Endodermal cell (in vitro differentiated cells): ENCODE data around the gene NUDT5. TPM values are rescaled to one million over a fixed set of nuclear protein-coding genes. Genes with fewer than 3 reads are reported as not detected.

Source experiments
- DNase-seq: peaks from one replicate; pipeline ENCODE4 v3.0.0-alpha.2; 2017
- H3K27ac ChIP-seq: 2 replicates; pipeline ENCODE4 v1.5.1; 2013; ENCODE audit warnings: mild to moderate bottlenecking, low read depth, low read length, moderate library complexity
- H3K27me3 ChIP-seq: 2 replicates; pipeline ENCODE4 v1.6.1; 2013; ENCODE audit warnings: mild to moderate bottlenecking, low read length, moderate library complexity; ENCODE audit not compliant: insufficient read depth, control insufficient read depth, poor library complexity, severe bottlenecking
- H3K36me3 ChIP-seq: 2 replicates; pipeline ENCODE4 v1.7.0; 2013; ENCODE audit warnings: mild to moderate bottlenecking, low read length, moderate library complexity; ENCODE audit not compliant: control insufficient read depth, insufficient read depth
- H3K4me1 ChIP-seq: one replicate; pipeline ENCODE4 v1.7.0; 2013; ENCODE audit warnings: low read length; ENCODE audit not compliant: control insufficient read depth, insufficient read depth
- H3K4me3 ChIP-seq: 2 replicates; pipeline ENCODE4 v1.5.1; 2013; ENCODE audit warnings: mild to moderate bottlenecking, low read length, moderate library complexity
- H3K9ac ChIP-seq: 2 replicates; pipeline ENCODE4 v1.6.1; 2013; ENCODE audit warnings: mild to moderate bottlenecking, low read length, moderate library complexity; ENCODE audit not compliant: poor library complexity, severe bottlenecking; ENCODE audit errors: extremely low read depth
- H3K9me3 ChIP-seq: 2 replicates; pipeline ENCODE4 v1.6.1; 2013; ENCODE audit warnings: mild to moderate bottlenecking, low read length, moderate library complexity; ENCODE audit not compliant: control insufficient read depth
- H3K27ac Mint-ChIP-seq: 2 replicates; pipeline ENCODE4 v1.8.0; 2020; ENCODE audit warnings: mixed read lengths
- H3K27me3 Mint-ChIP-seq: 2 replicates; pipeline ENCODE4 v1.8.0; 2021; ENCODE audit warnings: mild to moderate bottlenecking, mixed read lengths; ENCODE audit not compliant: insufficient read depth
- H3K36me3 Mint-ChIP-seq: 2 replicates; pipeline ENCODE4 v1.8.0; 2020; ENCODE audit warnings: low read depth, mixed read lengths
- H3K4me1 Mint-ChIP-seq: 2 replicates; pipeline ENCODE4 v1.8.0; 2020; ENCODE audit warnings: mixed read lengths
- H3K4me3 Mint-ChIP-seq: 2 replicates; pipeline ENCODE4 v1.8.0; 2020; ENCODE audit warnings: mild to moderate bottlenecking, moderate library complexity, mixed read lengths
- H3K9me3 Mint-ChIP-seq: 2 replicates; pipeline ENCODE4 v1.8.0; 2020; ENCODE audit warnings: mild to moderate bottlenecking, mixed read lengths
- CTCF ChIP-seq: fragments of 200-600 bp; sonication (generic); conservative IDR thresholded peaks from 2 replicates; pipeline ENCODE4 v1.5.0; 2021; ENCODE audit warnings: antibody characterized with exemption, mild to moderate bottlenecking
- WGBS, 2 experiments: methylation state at CpG; one replicate each; pipeline versions ENCODE4 v1.1.5 to v1.1.7; 2013; ENCODE audit warnings: missing lambda C conversion rate in 2 of 2, mixed read lengths in 1 of 2; ENCODE audit not compliant: insufficient coverage in 1 of 2, insufficient read length in 1 of 2; 5-methylcytosine and 5-hydroxymethylcytosine counted together
- total RNA-seq, 2 donors: library from RNA; stranded (reverse); fragmentation: NEBNext Ultra II Directional in 1 of 2; extraction: Animal tissue kit (Norgen Biotek cat#: 25700) in 1 of 2; gene quantifications; 2 replicates in 1 of 2; 3 replicates in 1 of 2; pipeline ENCODE4 v1.2.1, GENCODE V29; 2021

The NUDT5 gene
- total RNA-seq, 2 donors from 2014 or later = 88.7 to 93.9 TPM

GRCh38 chr10:12165036-12165435, 30.7 kb downstream of the NUDT5 start:
- no peak overlapping the region for H3K27ac ChIP-seq
- H3K27me3 Mint-ChIP-seq = no peaks in the 10 kb centered on the region
- no peaks in the 10 kb centered on the region for H3K4me1 ChIP-seq
- no peaks in the 10 kb centered on the region for H3K9me3 Mint-ChIP-seq
- peaks cover 61% of the 10 kb centered on the region for H3K36me3 Mint-ChIP-seq
- H3K27me3 ChIP-seq = no peaks in the 10 kb centered on the region
- no peak overlapping the region for H3K9ac ChIP-seq
- H3K4me1 Mint-ChIP-seq = no peaks in the 10 kb centered on the region
- H3K9me3 ChIP-seq = no peaks in the 10 kb centered on the region
- no peak overlapping the region for H3K4me3 Mint-ChIP-seq
- DNase-seq = no peak
- WGBS, 2 experiments = 90% methylated on average over 1 to 3 of the region's 3 CpGs
- TF ChIP-seq CTCF = no peak
- H3K36me3 ChIP-seq = peaks cover 72% of the 10 kb centered on the region
- H3K27ac Mint-ChIP-seq = no peak overlapping the region
- no peak overlapping the region for H3K4me3 ChIP-seq

GRCh38 chr10:12164085-12164484, 31.6 kb downstream of the NUDT5 start:
- Mint-ChIP-seq H3K36me3 (peaks cover 59% of the 10 kb centered on the region), H3K4me3 (no peak overlapping the region), H3K27me3 (no peaks in the 10 kb centered on the region), H3K4me1 (no peaks in the 10 kb centered on the region), H3K9me3 (no peaks in the 10 kb centered on the region), H3K27ac (peak overlapping the region; percentile 64)
- no peak for TF ChIP-seq CTCF
- Histone ChIP-seq H3K4me3 (no peak overlapping the region), H3K9ac (no peak overlapping the region), H3K9me3 (no peaks in the 10 kb centered on the region), H3K36me3 (peaks cover 72% of the 10 kb centered on the region), H3K27ac (no peak overlapping the region), H3K4me1 (no peaks in the 10 kb centered on the region), H3K27me3 (no peaks in the 10 kb centered on the region)
- 93 to 97% methylated on average over 11 to 12 of the region's 12 CpGs for WGBS, 2 experiments
- no peak for DNase-seq

- 96 to 100% methylated on average over 1 to 6 of the region's 6 CpGs for WGBS, 2 experiments
- no peaks in the 10 kb centered on the region for H3K4me1 Mint-ChIP-seq
- H3K27ac Mint-ChIP-seq = no peak overlapping the region
- H3K9ac ChIP-seq = no peak overlapping the region
- no peaks in the 10 kb centered on the region for H3K4me1 ChIP-seq
- no peak overlapping the region for H3K4me3 ChIP-seq
- no peak overlapping the region for H3K27ac ChIP-seq
- peaks cover 66% of the 10 kb centered on the region for H3K36me3 Mint-ChIP-seq
- no peaks in the 10 kb centered on the region for H3K27me3 Mint-ChIP-seq
- no peaks in the 10 kb centered on the region for H3K27me3 ChIP-seq
- TF ChIP-seq CTCF = peak; percentile 16
- no peak overlapping the region for H3K4me3 Mint-ChIP-seq
- no peaks in the 10 kb centered on the region for H3K9me3 Mint-ChIP-seq
- no peaks in the 10 kb centered on the region for H3K9me3 ChIP-seq
- peaks cover 74% of the 10 kb centered on the region for H3K36me3 ChIP-seq
- DNase-seq = no peak
These were observed 32.8 kb downstream of the NUDT5 start for GRCh38 chr10:12162927-12163326.
